ENCODE results near the gene SH2D3C.
"Not testable (repeated sequence)": the region's sequence is repeated elsewhere in the genome, so short reads cannot be mapped to it uniquely, and the experiment has no call there.

GRCh38 chr9:127756776-127757175, 21.7 kb downstream of the SH2D3C start:
- TF ChIP-seq, protein P1, sequence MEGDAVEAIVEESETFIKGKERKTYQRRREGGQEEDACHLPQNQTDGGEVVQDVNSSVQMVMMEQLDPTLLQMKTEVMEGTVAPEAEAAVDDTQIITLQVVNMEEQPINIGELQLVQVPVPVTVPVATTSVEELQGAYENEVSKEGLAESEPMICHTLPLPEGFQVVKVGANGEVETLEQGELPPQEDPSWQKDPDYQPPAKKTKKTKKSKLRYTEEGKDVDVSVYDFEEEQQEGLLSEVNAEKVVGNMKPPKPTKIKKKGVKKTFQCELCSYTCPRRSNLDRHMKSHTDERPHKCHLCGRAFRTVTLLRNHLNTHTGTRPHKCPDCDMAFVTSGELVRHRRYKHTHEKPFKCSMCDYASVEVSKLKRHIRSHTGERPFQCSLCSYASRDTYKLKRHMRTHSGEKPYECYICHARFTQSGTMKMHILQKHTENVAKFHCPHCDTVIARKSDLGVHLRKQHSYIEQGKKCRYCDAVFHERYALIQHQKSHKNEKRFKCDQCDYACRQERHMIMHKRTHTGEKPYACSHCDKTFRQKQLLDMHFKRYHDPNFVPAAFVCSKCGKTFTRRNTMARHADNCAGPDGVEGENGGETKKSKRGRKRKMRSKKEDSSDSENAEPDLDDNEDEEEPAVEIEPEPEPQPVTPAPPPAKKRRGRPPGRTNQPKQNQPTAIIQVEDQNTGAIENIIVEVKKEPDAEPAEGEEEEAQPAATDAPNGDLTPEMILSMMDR (IDR thresholded peaks at IDR 0.05; ENCODE audit: low read length), result not testable (repeated sequence)
- not testable (repeated sequence) for TF ChIP-seq EZH2 (IDR thresholded peaks at IDR 0.05; ENCODE audit: borderline replicate concordance, low read length)

Measured in OCI-LY1 (cell line).